Right hindlimb (tissue), 1 donor: Measurements from ENCODE around the gene LACRT.
"Not testable (repeated sequence)": the region's sequence is repeated elsewhere in the genome, so short reads cannot be mapped to it uniquely, and the experiment has no call there.

ENCODE experiments used
- DNase-seq: peaks from one replicate; pipeline ENCODE4 v3.0.0-alpha.2; 2018

LACRT gene, protein sequence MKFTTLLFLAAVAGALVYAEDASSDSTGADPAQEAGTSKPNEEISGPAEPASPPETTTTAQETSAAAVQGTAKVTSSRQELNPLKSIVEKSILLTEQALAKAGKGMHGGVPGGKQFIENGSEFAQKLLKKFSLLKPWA

DNA sequence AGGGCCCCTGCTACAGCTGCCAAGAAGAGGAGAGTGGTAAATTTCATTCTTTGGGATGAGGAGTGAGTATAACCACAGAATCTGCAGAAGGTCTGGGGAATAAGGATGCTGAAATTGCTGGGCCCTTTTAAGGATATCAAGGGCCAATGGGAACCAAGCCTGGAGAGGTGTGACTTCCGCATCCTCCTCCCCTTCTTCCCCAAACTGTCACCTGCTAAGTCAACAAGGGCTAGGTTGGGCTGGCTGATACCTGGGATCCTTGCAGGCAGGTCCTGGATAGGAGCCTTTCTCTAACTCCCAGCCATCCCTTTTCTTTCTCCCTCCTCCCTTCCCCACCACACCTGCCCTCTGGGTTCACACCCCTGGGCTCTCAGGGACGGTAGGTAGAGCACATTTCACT is at the start of gene LACRT:
Gene LACRT (minus strand): TSS at position 101 of the 400 bp plus-strand sequence. CDS start 54 bp downstream, at position 47.
- DNase-seq: no peak

GRCh38 chr12:54683398-54683797 is 48.7 kb upstream of the LACRT start:
- DNase-seq: no peak

- DNase-seq: no peak
Measured at GRCh38 chr12:54682674-54683073, 48.0 kb upstream of the LACRT start.

DNA sequence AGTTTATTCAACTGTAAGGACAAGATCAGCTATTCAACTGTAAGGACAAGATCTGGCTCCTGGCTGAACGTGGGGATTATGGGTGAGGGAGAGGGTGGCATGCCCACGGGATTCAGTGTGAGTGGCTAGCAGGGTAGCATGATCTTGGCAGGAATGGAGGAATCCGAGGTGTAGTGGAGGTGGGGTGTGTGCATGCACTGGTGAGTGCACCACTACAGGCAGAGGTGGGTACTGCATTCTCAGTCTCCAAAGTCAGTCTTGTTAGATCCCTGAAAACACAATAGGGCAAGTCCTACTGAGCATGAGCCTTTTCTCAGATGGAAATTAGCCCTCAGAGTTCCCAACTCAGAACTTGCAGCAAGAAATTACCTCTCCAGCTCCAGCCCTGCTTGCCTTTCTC is 45.7 kb upstream of the LACRT start:
- no peak for DNase-seq

DNA sequence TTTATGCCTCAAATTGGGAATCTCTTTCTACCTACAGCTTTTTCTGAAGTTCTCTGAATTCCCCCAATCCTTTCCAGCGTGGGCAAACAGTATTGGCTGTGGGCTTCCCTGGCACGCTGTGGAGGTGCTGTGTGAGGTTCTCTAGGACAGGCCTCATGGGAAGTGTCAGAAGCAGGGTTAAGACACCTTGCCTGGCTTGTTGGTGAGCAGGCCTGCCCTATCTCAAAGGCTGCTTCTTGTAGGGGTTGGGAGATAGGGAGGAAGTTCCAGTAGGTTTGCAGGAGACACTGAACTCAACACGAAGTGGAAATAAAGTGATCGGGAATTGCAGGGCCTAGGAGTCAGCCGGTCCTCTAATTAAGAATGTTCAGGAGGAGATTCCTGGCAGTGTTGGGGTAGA is 43.4 kb upstream of the LACRT start:
- no peak for DNase-seq

- DNase-seq: no peak
Measured at GRCh38 chr12:54667945-54668344, 33.2 kb upstream of the LACRT start.

GRCh38 chr12:54666008-54666407 is 31.3 kb upstream of the LACRT start:
- DNase-seq: no peak

DNA sequence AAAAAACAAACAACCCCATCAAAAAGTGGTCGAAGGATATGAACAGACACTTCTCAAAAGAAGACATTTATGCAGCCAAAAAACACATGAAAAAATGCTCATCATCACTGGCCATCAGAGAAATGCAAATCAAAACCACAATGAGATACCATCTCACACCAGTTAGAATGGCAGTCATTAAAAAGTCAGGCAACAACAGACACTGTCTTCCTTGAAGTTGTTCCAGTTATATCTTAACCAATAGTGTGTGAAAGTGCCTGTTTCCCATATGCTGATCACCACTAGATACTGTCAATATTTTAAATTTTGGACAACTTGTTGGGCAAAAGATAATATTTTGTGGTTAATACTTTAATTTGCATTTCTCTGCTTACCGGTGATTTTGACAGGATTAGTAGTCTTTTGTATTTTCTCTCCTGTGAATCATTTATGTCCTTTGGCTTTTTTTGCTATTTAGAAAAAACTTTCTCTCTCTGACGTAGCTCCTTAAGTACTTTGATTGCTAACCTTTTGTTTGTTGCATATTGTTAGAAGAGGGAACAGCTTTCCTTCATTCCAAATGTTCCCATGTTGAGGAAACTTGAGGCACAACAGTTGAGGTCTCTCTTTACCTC is 30.4 kb upstream of the LACRT start:
- DNase-seq: not testable (repeated sequence)

DNA sequence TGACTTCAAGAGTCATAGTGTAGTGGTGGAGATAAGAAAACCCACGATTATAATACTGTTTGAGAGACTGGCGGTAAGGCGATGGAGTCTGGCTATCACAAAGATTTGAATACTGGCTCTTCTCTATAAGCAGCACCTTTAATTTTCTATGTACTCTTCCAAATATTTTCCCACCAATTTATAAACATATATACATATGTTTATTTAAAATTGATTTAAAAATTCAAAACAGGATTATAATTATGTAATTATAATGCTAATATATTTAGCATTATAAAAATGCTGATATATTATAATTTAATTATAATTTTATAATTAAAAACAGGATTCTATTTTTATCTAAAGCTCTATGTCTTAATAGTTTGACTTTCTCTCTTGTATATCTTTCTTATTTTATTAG is 28.9 kb upstream of the LACRT start:
- DNase-seq: no peak

DNA sequence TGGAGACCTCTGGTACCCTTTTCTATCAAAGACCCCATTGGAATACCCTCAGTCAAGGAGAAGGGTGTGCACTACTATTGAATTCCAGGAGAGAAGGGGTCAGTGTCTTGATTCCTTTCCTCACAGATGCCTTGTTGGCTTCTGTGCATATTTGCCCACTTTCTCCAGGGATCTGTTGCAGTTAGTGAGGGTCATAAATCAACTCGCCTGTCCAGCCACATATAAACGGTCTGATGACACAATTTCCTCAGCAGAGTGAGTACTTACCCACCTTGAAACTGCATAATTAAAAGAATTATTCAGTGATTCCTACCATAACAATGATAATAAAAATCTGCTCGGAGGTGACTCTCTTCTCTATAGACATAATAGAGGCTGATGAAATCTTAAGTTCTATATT is 27.3 kb upstream of the LACRT start:
- no peak for DNase-seq

DNA sequence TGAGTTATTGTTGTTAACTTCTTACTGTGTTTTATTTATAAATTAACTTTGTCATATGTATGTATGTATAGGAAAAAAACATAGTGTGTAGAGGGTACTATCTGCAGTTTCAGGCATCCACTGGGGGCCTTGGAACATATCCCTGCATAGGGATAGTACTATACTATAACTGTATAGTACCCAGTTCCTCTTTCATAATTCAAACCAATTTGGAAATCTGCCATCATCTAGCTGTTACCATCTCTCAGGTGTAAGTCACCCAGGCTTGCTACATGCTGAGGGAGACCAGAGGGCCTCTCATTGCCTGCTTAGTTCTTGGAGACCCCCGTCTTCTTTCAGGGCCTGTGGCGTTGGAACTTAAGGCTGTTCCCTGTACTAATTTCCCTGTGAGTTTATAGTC is 26.4 kb upstream of the LACRT start:
- no peak for DNase-seq

DNA sequence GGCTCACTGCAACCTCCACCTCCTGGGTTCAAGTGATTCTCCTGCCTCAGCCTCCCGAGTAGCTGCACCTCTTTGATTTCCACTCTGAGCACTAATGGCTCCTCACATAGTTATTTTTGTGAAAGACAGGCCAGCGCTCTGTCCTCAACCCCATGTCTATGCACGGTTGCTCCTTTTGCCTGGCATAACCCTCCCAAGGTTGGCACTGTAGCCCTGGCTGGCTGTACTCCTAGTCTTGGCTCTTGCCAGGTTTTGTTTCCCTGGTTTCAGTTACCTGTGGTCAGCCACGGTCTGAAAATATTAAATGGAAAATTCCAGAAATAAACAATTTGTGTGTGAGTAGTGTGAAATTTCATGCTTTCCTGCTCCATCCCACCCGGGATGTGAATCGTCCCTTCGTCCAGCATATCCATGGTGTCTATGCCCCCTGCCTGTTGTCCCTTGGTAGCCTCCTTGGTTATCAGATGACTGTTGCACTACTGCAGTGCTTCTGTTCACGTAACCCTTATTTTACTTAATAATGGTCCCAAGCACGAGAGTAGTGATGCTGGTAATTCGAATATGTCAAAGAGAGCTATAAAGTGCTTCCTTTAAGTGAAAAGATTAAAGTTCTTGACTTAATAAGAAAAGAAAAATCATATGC is 25.7 kb upstream of the LACRT start:
- no peak for DNase-seq

GRCh38 chr12:54658306-54659264 is 23.9 kb upstream of the LACRT start:
- DNase-seq: no peak

GRCh38 chr12:54657105-54657607 is 22.5 kb upstream of the LACRT start:
- no peak for DNase-seq

DNA sequence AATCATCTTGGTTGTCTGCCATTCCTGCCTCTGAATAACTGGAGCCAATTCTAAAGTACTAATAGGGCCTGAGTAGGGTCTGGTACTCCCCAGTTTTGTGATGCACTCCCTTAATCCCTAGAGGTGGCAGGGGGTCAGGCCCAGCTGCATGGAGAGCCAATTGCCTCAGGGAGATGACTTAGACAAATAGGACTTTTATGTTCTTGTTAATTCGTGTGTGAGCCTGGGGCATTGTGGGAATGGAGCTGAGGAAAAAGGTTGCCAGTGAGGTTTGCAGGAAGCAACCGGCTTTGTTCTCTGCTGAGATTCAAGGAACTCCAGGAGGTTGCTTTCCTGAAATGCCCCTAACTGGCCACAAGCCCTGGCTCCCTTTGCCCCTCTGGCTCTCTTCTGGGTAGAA is 20.2 kb upstream of the LACRT start:
- DNase-seq: no peak

GRCh38 chr12:54653025-54653424 is 18.3 kb upstream of the LACRT start:
- no peak for DNase-seq

DNA sequence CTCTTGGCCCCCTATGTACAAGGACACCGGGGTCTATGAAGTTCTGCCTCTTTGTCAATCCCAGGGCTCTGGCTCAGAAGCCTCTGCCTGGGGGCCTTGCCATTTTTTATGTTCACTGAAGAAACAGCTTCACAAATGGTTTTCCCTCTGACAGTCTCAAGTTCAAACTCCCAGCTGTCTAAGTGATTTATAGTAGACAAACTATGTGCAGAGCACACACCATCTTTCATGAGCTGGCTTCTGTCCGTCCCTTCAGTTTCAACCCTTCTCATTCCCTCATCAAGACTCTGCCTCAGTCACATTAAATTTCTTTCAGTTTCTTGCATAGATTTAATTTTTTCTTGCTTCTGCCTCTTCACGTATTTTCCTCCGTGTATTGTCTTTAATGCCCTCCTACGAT is 16.2 kb upstream of the LACRT start:
- DNase-seq: no peak

DNA sequence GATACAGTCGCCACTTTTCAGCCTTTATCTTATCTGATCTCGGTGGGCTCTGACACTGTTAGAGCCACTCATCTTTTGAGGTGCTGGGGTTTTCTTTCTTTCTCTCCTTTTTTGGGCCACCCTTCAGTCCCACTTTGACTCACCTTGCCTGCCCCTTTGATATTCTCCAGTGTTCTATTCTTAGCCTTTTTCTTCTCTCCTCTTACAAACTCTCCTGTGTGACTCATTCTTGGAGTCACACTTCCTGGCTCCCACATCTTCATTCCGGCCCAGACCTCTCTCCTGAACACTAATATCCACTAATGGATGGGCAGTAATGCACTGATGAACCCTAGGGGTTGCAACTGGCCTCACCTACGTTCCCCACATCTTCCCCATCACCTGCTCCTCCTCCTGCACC is 15.7 kb upstream of the LACRT start:
- DNase-seq: no peak

- no peak for DNase-seq
Measured at GRCh38 chr12:54649825-54650224, 15.1 kb upstream of the LACRT start.

- DNase-seq: no peak
Measured at GRCh38 chr12:54648265-54648664, 13.6 kb upstream of the LACRT start, which contains the start of gene DCD. Gene DCD, minus strand, starts transcription at chr12:54648365. Its CDS starts 62 bp downstream, at chr12:54648303.

GRCh38 chr12:54641554-54641953 is 6.9 kb upstream of the LACRT start:
- DNase-seq: no peak

- no peak for DNase-seq
Measured at GRCh38 chr12:54641089-54641488, 6.4 kb upstream of the LACRT start.

DNA sequence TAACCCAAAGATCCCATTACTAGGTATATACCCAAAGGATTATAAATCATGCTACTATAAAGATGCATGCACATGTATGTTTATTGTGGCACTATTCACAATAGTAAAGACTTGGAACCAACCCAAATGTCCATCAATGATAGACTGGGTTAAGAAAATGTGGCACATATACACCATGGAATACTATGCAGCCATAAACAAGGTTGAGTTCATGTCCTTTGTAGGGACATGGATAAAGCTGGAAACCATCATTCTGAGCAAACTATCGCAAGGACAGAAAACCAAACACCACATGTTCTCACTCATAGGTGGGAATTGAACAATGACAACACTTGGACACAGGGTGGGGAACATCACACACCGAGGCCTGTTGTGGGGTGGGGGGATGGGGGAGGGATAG is 4.4 kb upstream of the LACRT start:
- not testable (repeated sequence) for DNase-seq
